SH-SY5Y (cell line): Measurements from ENCODE around the gene MCU.

Experiments used
- GATA2 ChIP-seq: IDR thresholded peaks from 2 replicates; pipeline ENCODE4 v1.6.1; 2011; ENCODE audit warnings: mild to moderate bottlenecking, low read depth, low read length
- GATA3 ChIP-seq: IDR thresholded peaks from 2 replicates; pipeline ENCODE4 v1.6.1; 2011; ENCODE audit warnings: low read depth, mild to moderate bottlenecking, low read length, moderate library complexity

MCU gene

DNA sequence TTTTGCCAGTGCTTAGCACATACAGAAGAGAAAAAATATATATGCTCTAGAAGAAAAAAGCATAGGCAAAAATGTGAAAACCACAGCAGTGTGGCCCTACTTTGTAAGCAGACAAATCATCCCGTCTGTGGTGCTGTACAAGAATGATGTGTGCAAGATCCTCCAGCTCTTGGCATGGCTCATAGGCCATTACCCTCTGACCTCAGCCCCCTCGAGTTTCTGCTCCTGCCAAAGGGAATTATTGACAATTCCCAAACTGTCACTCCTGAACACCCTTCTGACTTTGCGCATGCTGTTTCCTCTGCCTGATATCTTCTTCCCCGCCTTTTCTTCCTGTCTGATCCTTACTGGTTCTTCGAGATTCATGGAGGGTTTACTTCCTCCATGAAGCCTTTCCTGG is 235.5 kb downstream of the MCU start:
- no peak for TF ChIP-seq GATA3

- TF ChIP-seq GATA3 = no peak
- TF ChIP-seq GATA2 = no peak
Measured at GRCh38 chr10:72928798-72929197, 236.9 kb downstream of the MCU start.

DNA sequence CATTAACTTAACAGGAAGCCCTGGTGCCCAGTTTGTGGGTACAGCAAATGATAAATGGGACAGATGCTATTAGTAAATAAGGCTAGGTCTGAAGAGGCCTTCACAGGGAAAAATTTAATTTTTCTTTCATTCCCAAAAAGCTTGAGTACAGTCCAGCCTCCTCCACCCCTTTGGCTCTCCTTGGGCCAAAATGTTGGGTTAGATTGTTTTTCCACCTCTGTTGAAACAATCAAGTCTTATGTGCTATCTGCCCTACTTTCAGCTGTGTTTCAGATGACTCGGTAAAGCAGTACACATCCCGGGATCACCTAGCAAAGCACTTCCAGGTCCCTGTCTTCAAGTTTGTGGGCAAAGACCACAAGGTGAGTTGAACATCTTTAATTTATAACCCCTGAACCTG is 238.3 kb downstream of the MCU start:
- TF ChIP-seq GATA3 (no peak), GATA2 (no peak)

DNA sequence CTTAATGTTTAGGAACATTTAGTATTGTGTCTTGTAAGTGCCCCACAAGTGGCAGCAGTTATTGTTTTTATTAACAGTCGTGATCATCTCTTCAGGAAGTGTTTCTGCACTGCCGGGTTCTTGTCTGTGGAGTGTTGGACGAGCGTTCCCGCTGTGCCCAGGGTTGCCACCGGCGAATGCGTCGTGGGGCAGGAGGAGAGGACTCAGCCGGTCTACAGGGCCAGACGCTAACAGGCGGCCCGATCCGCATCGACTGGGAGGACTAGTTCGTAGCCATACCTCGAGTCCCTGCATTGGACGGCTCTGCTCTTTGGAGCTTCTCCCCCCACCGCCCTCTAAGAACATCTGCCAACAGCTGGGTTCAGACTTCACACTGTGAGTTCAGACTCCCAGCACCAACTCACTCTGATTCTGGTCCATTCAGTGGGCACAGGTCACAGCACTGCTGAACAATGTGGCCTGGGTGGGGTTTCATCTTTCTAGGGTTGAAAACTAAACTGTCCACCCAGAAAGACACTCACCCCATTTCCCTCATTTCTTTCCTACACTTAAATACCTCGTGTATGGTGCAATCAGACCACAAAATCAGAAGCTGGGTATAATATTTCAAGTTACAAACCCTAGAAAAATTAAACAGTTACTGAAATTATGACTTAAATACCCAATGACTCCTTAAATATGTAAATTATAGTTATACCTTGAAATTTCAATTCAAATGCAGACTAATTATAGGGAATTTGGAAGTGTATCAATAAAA is 240.5 kb downstream of the MCU start:
- TF ChIP-seq GATA3 (no peak), GATA2 (no peak)

DNA sequence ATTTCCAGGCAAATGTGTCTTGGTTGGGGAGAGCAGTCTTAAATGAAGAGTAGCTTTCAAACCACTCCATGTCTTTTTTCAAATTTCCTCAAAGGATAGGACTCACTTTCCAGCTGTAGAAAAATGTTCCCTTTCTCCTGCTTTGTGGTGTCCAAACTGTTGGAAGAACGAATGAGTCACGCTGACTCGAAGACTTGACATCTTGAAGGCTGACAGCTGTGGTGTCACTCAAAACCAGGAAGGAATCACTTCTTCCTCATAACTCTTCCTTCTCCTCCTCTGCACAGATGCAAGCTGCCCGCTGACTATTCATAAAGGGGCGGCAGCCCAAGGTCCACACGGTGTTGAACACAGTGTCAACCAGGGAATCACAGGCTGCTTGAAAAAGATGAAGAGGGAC is 243.4 kb downstream of the MCU start:
- no peak for TF ChIP-seq GATA3
- TF ChIP-seq GATA2 = no peak
